Calu3 (cell line): ENCODE results near the gene ART1. TPM values are rescaled to one million over a fixed set of nuclear protein-coding genes. Genes with fewer than 3 reads are reported as not detected.
A peak's percentile ranks its signal among the peaks of the same experiment; 100 is the strongest.
"Not testable (repeated sequence)": the region's sequence is repeated elsewhere in the genome, so short reads cannot be mapped to it uniquely, and the experiment has no call there.

Experiments
- Bru-seq: library from RNA; stranded (reverse); fragments of 400-500 nt; gene quantifications from one replicate; lab custom pipeline; 2021; lab: Mats Ljungman, UMichigan
- BruChase-seq, 2 experiments: library from RNA; stranded (reverse); fragments of 400-500 nt; gene quantifications; one replicate each; lab custom pipeline; 2021; lab: Mats Ljungman, UMichigan
- BruUV-seq: library from RNA; stranded (reverse); fragments of 400-500 nt; replicated peaks from 2 replicates; lab custom pipeline; 2021; lab: Mats Ljungman, UMichigan
- CTCF ChIA-PET: fragments of 300-600 bp; sonication (Branson Sonifier 250); formaldehyde crosslinking; loops from one replicate; lab custom pipeline; 2022; ENCODE audit warnings: antibody characterized with exemption; lab: Charles Lee
- DNase-seq: peaks from one replicate; pipeline ENCODE4 v3.0.0; 2022
- H3K27ac Mint-ChIP-seq: one replicate; pipeline ENCODE4 v1.8.0; 2022; ENCODE audit warnings: mixed read lengths; ENCODE audit not compliant: unreplicated experiment
- H3K27me3 Mint-ChIP-seq: one replicate; pipeline ENCODE4 v1.8.0; 2022; ENCODE audit warnings: mixed read lengths; ENCODE audit not compliant: unreplicated experiment
- H3K36me3 Mint-ChIP-seq: one replicate; pipeline ENCODE4 v1.8.0; 2022; ENCODE audit warnings: mild to moderate bottlenecking, moderate library complexity, mixed read lengths; ENCODE audit not compliant: insufficient read depth, unreplicated experiment
- H3K4me1 Mint-ChIP-seq: one replicate; pipeline ENCODE4 v1.8.0; 2022; ENCODE audit warnings: mild to moderate bottlenecking, low read depth, mixed read lengths; ENCODE audit not compliant: unreplicated experiment
- H3K4me3 Mint-ChIP-seq: one replicate; pipeline ENCODE4 v1.8.0; 2022; ENCODE audit warnings: mild to moderate bottlenecking, low read depth, moderate library complexity, mixed read lengths; ENCODE audit not compliant: unreplicated experiment
- H3K9me3 Mint-ChIP-seq: one replicate; pipeline ENCODE4 v1.8.0; 2022; ENCODE audit warnings: low read depth, mixed read lengths; ENCODE audit not compliant: unreplicated experiment
- intact Hi-C: fragments of 100-400 bp; cut with micrococcal nuclease; formaldehyde crosslinking; loops from one replicate; pipeline ENCODE4 v1.10.0; 2022; ENCODE audit not compliant: unreplicated experiment
- long read RNA-seq: library from polyadenylated mRNA; stranded (forward); transcript quantifications from one replicate; pipeline ENCODE4 v2.0.0, GENCODE V29; 2022
- total RNA-seq: library from RNA; stranded (reverse); gene quantifications from 2 replicates; pipeline ENCODE4 v1.2.3, GENCODE V29; 2022
- TF ChIP-seq, protein P1 (sequence below): fragments of 200-600 bp; IDR thresholded peaks from one replicate; pipeline ENCODE4 v1.8.0; 2022; ENCODE audit warnings: antibody characterized with exemption; ENCODE audit not compliant: unreplicated experiment

ART1 gene, protein sequence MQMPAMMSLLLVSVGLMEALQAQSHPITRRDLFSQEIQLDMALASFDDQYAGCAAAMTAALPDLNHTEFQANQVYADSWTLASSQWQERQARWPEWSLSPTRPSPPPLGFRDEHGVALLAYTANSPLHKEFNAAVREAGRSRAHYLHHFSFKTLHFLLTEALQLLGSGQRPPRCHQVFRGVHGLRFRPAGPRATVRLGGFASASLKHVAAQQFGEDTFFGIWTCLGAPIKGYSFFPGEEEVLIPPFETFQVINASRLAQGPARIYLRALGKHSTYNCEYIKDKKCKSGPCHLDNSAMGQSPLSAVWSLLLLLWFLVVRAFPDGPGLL
- total RNA-seq = not detected in 2 replicates
- percentile 5 among the genes with signal in this experiment for Bru-seq, nascent RNA
- not detected for BruChase-seq, experiment 1, labeled RNA remaining after a 6-hour chase
- BruChase-seq, experiment 2, labeled RNA remaining after a 2-hour chase = not detected
- long read RNA-seq = 0 reads

DNA sequence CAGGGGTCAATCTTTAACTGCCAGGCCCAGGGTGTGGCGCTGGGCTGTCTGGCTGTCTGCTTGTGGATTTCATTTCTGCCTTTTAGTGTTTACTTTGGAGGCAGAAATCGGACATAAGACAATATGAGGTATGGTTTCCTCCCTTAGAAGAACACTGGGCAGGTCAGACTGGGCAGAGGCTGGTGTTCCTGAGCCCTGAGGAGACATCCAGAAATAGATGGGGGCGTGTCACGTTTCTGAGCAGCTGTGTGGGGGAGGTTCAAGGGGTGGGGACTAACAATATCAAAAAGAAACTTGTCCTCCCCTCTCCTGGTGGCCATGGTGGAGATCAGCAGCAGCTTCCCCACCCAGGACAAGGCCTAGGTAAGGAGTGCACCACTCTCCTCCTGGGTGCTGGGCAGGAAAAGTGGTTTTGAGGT is at the start of gene ART1:
Gene ART1, plus strand, starts transcription at position 312 of the 419 bp plus-strand sequence. CDS start 14,086 bp downstream, outside the sequence.
- Mint-ChIP-seq H3K36me3 (peaks cover 11% of the 10 kb centered on the region), H3K4me3 (no peak within 1 kb of the TSS), H3K4me1 (peaks cover 14% of the 10 kb centered on the region), H3K27me3 (peaks cover 33% of the 10 kb centered on the region), H3K9me3 (no peaks in the 10 kb centered on the region), H3K27ac (no peak within 1 kb of the TSS)
- CTCF ChIA-PET = no interaction called here
- DNase-seq = peak; percentile 27
- no TSS peak for BruUV-seq
- intact Hi-C loops = no loop called here
- TF ChIP-seq, protein P1, sequence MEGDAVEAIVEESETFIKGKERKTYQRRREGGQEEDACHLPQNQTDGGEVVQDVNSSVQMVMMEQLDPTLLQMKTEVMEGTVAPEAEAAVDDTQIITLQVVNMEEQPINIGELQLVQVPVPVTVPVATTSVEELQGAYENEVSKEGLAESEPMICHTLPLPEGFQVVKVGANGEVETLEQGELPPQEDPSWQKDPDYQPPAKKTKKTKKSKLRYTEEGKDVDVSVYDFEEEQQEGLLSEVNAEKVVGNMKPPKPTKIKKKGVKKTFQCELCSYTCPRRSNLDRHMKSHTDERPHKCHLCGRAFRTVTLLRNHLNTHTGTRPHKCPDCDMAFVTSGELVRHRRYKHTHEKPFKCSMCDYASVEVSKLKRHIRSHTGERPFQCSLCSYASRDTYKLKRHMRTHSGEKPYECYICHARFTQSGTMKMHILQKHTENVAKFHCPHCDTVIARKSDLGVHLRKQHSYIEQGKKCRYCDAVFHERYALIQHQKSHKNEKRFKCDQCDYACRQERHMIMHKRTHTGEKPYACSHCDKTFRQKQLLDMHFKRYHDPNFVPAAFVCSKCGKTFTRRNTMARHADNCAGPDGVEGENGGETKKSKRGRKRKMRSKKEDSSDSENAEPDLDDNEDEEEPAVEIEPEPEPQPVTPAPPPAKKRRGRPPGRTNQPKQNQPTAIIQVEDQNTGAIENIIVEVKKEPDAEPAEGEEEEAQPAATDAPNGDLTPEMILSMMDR = no peak

DNA sequence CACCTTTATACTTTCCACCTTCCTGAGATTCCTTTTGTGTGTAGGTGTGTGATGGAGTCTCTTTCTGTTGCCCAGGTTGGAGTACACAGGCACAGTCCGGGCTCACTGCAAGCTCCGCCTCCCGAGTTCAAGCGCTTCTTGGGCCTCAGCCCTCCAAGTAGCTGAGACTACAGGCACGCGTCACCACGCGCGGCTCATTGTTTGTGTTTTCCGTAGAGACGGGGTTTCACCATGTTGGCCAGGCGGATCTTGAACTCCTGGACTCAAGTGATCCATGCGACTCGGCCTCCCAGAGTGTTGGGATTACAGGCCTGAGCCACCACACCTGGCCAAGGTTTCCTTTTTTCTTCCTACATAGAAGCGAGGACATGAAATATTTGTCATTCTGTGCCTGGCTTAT is 47.2 kb upstream of the ART1 start:
- peaks cover 49% of the 10 kb centered on the region for H3K27me3 Mint-ChIP-seq
- H3K9me3 Mint-ChIP-seq = not testable (repeated sequence)

DNA sequence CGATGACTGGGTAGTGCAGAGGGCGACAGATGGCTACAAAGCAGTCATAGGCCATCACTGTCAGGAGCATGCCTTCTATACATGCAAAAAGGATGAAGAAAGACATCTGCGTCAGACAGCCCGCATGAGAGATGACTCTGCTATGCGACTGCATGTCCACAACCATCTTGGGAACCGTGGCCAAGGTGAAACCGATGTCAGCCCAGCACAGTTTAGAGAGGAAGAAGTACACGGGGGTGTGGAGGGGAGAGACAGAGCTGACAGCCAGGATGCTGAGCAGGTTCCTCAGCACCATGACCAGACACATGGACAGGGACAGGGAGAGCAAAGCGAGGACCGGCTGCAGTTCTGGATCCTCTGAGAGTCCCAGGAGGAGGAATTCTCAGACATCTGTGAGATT is 44.7 kb upstream of the ART1 start:
- H3K27ac Mint-ChIP-seq, BruUV-seq, H3K4me3 Mint-ChIP-seq, CTCF ChIA-PET, H3K36me3 Mint-ChIP-seq, H3K4me1 Mint-ChIP-seq, DNase-seq, intact Hi-C loops, H3K9me3 Mint-ChIP-seq: not testable (repeated sequence)
- H3K27me3 Mint-ChIP-seq = peaks cover 66% of the 10 kb centered on the region

More for the DNA sequence above, 47.2 kb upstream of the ART1 start:
- BruUV-seq, H3K4me3 Mint-ChIP-seq, intact Hi-C loops, H3K4me1 Mint-ChIP-seq, H3K27ac Mint-ChIP-seq, H3K36me3 Mint-ChIP-seq, DNase-seq, CTCF ChIA-PET: not testable (repeated sequence)

DNA sequence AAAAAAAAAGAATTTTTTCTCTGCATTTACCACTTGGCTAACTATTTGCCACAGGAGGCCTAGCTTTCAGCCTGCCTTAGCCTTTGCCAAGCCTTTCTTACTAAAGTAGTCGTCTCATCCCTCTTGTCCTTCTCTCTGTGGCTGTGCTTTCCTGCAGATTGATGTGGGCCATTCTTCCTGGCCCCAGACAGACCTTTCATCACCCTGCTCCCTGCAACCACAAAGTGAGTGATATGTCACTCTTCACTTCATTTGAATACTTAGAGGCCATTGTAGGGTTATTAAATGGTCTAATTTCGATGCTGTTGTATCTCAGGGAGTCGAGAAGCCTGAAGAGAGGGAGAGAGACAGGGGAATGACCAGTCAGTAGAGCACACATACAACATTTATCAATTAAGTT is 40.8 kb upstream of the ART1 start:
- no peak for DNase-seq
- H3K9me3 Mint-ChIP-seq = no peaks in the 10 kb centered on the region
- intact Hi-C loops = no loop called here
- BruUV-seq = no TSS peak
- CTCF ChIA-PET = interaction anchor here (0.5 kb wide), 1 partner anchor 499 kb away, joined by 6 read pairs; no protein-coding TSS in a partner anchor
- H3K4me1 Mint-ChIP-seq = no peaks in the 10 kb centered on the region
- TF ChIP-seq, protein P1 = no peak
- no peak overlapping the region for H3K4me3 Mint-ChIP-seq
- no peak overlapping the region for H3K27ac Mint-ChIP-seq
- peaks cover 42% of the 10 kb centered on the region for H3K27me3 Mint-ChIP-seq
- no peaks in the 10 kb centered on the region for H3K36me3 Mint-ChIP-seq

DNA sequence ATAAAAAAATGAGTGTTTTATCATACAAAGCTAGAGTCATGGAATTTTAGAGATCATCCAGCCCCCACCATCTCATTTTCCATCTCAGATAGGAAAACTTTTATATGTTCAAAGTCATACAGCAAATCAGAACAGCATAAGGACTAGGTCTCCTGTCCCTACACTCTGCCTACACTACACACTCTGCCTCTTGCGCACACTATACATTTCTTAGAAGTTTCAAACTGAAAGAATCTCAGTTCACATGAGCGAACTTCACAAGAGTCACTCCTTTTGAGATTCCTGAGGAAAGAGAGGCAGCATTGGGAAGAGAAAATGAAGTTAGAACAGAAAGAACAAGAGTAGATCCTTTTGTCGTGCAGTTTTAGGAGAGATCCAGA is 39.7 kb upstream of the ART1 start:
- CTCF ChIA-PET = no interaction called here
- intact Hi-C loops = no loop called here
- no TSS peak for BruUV-seq
- H3K4me3 Mint-ChIP-seq = no peak overlapping the region
- DNase-seq = no peak
- TF ChIP-seq, protein P1 = no peak
- no peaks in the 10 kb centered on the region for H3K9me3 Mint-ChIP-seq
- no peaks in the 10 kb centered on the region for H3K4me1 Mint-ChIP-seq
- H3K27ac Mint-ChIP-seq = no peak overlapping the region
- H3K27me3 Mint-ChIP-seq = peaks cover 31% of the 10 kb centered on the region
- no peaks in the 10 kb centered on the region for H3K36me3 Mint-ChIP-seq
